ELF-1 (cell line): ENCODE data around the gene MRGPRG.
"Not testable (repeated sequence)": the region's sequence is repeated elsewhere in the genome, so short reads cannot be mapped to it uniquely, and the experiment has no call there.

Experiments used
- DNase-seq: peaks from one replicate; pipeline ENCODE4 v3.0.0-alpha.2; 2016; ENCODE audit warnings: low read depth, low spot score

The MRGPRG gene

GRCh38 chr11:3218483-3219280 lies at the start of gene MRGPRG:
Gene MRGPRG (minus strand): TSS chr11:3218813. CDS start chr11:3218813, 0 bp downstream.
- DNase-seq: no peak

DNA sequence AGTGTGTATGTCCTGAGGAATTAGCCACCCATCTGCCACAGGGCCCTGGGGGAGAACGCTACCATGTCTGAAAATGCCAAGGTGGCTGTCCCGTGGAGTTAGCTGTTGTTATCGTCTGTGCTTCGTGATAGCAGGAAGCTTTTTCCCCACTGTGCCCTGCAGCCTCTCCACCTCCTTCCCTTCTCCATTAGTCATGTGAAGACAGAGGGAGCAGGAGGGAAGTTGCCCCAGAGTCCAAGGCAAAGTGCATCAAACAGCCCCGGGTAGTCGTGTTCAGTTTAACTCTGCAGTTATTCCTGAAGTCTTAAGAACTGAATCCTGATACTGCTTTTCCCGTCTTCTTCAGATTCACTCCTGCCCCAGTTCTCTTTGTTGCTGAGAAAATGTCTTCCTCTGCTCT lies 43.9 kb upstream of the MRGPRG start:
- not testable (repeated sequence) for DNase-seq

- not testable (repeated sequence) for DNase-seq
Measured at GRCh38 chr11:3261831-3262230, 43.2 kb upstream of the MRGPRG start.

DNA sequence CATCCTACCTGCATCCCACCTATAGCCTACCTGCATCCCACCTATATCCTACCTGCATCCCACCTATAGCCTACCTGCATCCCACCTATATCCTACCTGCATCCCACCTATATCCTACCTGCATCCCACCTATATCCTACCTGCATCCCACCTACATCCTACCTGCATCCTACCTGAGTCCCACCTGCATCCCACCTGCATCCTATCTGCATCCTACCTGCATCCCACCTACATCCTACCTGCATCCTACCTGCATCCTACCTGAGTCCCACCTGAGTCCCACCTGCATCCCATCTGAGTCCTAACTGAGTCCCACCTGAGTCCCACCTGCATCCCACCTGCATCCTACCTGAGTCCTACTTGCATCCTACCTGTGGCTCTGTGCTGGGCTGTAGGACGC lies 38.9 kb upstream of the MRGPRG start:
- not testable (repeated sequence) for DNase-seq

DNA sequence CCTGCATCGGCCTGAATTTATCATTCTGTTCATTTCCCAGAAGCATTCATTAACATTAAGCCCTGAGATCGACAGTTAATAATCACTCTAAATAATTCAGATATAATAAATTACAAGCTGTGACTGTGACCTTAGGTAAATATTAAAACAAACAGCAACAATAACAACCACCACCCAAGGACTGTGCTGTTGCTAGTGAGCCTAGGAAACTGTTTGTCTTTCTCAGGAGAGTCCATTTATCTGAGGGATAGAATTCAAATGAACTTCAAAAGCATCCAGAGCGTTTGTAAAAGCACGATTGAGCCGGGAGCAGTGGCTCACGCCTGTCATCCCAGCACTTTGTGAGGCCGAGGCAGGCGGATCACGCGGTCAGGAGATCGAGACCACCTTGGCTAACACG lies 36.6 kb upstream of the MRGPRG start:
- DNase-seq: not testable (repeated sequence)

DNA sequence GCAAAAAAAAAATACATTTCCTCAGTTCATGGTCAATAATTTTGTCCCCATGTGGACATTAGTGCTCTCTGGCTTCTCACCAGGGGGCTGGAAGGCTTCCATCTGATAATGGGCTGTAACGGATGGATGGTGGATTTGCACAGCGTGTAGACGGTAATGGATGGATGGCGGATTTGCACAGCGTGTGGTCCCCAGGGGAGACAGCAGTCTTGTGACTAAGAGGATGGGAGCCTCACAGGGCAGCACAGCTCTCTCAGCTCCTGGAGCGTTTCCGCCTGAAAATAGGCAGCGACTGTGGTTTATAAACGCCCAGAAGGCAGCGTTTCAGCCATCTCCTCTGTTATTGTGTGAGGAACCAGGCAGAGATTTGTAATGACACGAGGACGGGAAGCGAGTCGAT lies 36.2 kb upstream of the MRGPRG start:
- not testable (repeated sequence) for DNase-seq

DNA sequence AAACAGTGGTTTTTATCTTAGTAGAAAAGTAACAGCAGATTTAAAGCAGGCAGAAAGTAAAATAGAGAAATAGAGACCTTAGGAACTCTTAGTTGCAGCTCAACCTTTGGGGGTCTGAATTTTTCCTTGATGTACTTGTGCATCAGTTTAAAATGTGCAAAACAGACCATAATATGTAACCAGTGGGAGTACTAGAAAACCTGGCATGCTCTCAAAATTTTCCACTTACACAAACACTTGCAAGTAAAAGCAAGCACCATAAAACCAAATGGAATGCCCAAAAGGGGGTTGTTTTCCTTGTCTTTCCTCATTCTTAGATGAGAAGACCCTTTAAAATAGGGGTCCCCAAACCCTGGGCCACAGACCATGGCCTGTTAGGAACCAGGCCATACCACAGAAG lies 26.5 kb upstream of the MRGPRG start:
- DNase-seq: no peak

- no peak for DNase-seq
Measured at GRCh38 chr11:3243880-3244279, 25.3 kb upstream of the MRGPRG start.

DNA sequence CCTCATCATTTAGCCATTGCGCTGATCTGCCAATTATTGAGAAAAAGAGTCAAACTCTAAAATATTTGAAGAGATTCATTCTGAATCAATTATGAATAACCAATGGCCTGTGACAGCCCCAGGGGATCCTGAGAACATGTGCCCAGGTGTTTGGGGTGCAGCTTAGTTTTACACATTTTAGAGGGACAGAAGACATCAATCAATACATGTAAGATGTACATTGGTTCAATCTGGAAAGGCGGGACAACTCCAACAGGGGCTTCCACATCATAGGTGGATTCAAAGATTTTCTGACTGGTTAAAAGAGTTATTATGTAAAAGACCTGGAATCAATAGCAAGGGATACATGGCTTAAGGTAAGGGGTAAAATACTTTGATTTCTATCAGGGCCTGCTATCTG lies 18.5 kb upstream of the MRGPRG start:
- no peak for DNase-seq

- no peak for DNase-seq
Measured at GRCh38 chr11:3234846-3235245, 16.2 kb upstream of the MRGPRG start.

- DNase-seq: no peak
Measured at GRCh38 chr11:3232956-3233355, 14.3 kb upstream of the MRGPRG start.

DNA sequence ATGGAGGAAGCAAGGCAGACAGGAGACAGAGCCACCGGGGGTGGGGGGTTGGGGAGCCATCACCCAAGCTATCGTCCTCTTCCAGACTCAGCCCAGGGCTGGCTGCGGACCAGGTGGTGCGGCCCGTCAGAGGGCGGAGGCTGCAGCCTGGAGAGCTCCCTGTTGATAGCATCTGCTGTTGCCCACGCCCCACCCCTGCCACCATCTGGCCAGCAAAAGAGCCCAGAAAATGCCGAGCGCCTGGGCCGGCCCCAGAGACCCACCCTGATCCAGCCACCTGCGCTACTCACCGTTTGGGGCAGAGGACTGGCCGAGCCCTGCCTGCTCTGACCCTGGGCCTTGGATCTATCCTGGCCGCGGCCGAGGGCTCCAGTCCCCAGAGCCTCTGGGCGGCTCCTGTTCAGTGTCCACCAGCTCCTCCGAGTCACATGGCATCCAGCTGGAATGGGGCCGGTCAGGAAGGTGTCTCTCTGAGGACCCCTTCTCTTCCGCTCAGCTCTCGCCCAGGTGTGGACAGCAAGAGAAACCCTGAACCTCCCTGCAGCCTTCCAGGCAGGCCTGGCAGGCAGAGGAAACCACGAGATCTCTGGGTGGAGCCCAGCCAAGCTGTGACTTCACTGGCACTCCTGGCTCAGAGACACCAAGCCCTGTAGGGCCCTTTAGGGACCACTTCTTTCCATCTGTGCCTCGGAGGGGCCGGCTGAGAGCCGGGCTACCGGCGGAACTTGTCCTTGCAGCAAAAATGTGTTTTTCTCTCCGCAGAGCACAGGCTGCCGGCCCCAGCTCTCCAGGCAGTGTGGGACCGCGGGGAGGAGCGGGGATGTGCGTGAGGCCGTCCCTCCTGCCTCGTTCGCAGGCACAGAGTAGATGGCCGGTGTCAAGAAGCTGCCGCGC lies 13.5 kb upstream of the MRGPRG start, which contains the start of gene MRGPRE:
Gene MRGPRE (minus strand): TSS at position 567 of the 894 bp plus-strand sequence. CDS start 3,618 bp downstream, outside the sequence.
- DNase-seq: no peak

GRCh38 chr11:3231550-3231850 lies 12.9 kb upstream of the MRGPRG start:
- no peak for DNase-seq

- DNase-seq: no peak
Measured at GRCh38 chr11:3230636-3231549, 12.3 kb upstream of the MRGPRG start.

GRCh38 chr11:3229673-3230630 lies 11.3 kb upstream of the MRGPRG start:
- no peak for DNase-seq

- no peak for DNase-seq
Measured at GRCh38 chr11:3228445-3228829, 9.8 kb upstream of the MRGPRG start.

GRCh38 chr11:3227568-3228444 lies 9.2 kb upstream of the MRGPRG start:
- DNase-seq: no peak

DNA sequence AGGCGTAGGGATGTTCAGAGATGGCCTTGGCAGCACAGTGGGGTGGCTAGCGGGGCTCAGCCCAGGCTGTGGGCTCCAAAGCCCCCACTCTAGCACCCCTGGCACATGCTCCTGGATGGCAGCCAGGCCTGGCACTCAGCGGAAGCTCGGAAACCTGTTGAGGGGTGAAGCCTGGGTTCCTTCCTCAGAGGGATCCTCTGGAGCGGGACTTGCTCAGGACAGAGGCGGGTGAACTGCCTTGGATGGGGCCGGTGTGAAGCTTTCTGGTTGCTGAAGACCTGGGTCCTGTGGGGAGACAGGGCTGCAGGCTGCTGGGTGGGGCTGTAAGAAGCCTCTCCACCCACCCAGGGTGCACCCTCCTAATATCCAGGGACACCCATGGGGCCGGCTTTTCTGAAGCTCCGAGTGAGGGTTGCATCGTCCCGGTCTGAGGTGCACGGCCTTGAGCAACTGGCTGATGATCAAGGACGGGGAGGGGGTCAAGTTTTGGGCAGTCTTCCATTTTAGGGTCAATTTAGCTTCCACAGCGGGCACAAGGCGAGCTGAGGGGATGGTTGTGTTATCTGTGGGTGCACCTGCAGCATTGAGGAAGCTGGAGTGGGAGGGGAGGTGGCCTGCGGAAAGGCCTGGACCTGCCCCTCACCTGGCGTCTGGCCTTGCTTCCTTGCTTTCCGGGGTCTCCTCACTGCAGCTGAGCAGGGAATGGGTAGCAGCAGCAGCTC lies 8.4 kb upstream of the MRGPRG start:
- DNase-seq: no peak
